ENCODE results near the gene CHST11.
"Not testable (repeated sequence)": the region's sequence is repeated elsewhere in the genome, so short reads cannot be mapped to it uniquely, and the experiment has no call there.

Gene CHST11

DNA sequence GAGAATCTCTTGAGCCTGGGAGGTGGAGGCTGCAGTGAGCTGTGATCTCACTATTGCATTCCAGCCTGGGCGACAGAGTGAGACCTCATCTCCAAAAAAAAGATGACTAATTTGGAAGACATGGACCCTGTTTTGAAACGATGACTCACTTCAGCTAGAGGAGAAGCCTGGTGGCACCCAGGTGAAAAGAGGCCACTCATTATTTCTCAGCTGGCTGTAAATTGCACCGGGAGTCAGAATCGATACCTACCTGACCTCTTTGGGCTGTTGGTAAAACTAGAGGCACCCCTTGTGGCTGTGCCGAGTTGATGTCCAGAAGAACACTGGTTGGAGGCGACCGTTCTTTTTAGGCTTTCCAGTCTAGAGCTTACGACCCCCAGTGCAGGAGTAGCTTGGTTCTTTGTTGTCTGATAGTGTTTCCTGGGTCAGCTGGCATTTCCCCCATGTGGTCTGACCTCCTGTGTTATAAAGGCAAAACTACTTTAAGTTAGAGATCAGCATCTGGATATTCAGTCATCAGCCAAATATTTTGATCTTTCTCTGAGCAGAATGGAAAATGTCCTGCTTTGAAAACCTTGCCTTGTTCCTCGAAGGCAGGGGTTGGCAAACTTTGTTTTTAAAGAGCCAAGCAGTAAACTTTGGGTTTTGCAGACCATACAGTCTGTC, 93.2 kb downstream of the CHST11 start:
- no peaks in the 10 kb centered on the region for H3K27me3 Mint-ChIP-seq
- peaks cover 10% of the 10 kb centered on the region for H3K9me3 Mint-ChIP-seq
- ATAC-seq: no peak
- no peak overlapping the region for H3K4me3 Mint-ChIP-seq
- H3K4me1 Mint-ChIP-seq: peaks cover 81% of the 10 kb centered on the region
- peaks cover 50% of the 10 kb centered on the region for H3K36me3 Mint-ChIP-seq
- H3K27ac Mint-ChIP-seq: peak overlapping the region; percentile 15

DNA sequence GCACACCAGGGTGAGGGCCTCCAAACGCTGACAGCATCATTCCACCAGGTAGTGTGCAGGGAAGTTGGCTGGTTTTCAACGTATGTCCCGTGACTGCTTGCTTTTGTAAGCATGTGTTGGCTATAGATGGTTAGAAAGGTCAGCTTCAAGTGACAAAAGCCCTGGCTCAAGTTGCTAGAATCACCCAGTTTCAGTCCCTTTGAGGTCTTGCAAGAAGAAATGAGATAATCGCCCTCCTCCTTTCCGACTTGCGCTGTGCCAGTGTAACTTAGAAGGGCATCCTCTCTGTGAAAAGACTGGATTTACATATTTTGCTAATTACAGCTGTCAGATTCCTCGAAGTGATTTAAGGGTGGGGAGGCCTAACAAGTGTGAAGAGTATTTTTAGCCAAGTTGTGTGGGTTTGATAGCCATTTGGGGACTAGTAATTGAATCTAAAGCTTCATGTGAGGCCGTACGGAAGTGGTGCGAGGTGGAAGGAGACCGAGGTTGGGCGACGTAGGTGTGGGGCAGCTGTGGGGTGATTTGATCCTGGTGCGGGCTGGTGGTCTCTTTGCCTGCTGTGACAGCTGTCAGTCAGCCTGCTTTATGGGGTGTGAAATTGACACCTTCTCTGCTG, 94.7 kb downstream of the CHST11 start:
- H3K4me1 Mint-ChIP-seq: peaks cover 82% of the 10 kb centered on the region
- H3K27me3 Mint-ChIP-seq: no peaks in the 10 kb centered on the region
- no peak overlapping the region for H3K4me3 Mint-ChIP-seq
- H3K27ac Mint-ChIP-seq: peak overlapping the region; percentile 50
- peaks cover 10% of the 10 kb centered on the region for H3K9me3 Mint-ChIP-seq
- ATAC-seq: no peak
- H3K36me3 Mint-ChIP-seq: peaks cover 48% of the 10 kb centered on the region

DNA sequence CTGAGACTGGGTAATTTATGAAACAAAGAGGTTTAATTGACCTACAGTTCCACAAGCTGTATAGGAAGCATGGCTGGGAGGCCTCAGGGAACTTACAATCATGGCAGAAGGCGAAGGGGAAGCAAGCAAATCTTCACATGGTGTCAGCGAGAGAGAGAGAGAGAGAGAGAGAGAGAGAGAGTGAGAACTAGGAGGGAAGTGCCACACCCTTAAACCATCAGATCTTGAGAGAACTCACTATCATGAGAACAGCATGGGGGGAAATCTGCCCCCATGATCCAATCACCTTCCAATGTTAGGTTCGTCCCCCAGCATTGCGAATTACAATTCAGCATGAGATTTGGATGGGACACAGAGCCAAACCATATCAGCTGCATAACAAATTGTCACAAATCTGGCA, 96.7 kb downstream of the CHST11 start:
- Mint-ChIP-seq H3K9me3 (peaks cover 10% of the 10 kb centered on the region), H3K4me3 (no peak overlapping the region), H3K36me3 (peaks cover 65% of the 10 kb centered on the region), H3K27ac (no peak overlapping the region), H3K27me3 (no peaks in the 10 kb centered on the region), H3K4me1 (peaks cover 80% of the 10 kb centered on the region)
- ATAC-seq: no peak

DNA sequence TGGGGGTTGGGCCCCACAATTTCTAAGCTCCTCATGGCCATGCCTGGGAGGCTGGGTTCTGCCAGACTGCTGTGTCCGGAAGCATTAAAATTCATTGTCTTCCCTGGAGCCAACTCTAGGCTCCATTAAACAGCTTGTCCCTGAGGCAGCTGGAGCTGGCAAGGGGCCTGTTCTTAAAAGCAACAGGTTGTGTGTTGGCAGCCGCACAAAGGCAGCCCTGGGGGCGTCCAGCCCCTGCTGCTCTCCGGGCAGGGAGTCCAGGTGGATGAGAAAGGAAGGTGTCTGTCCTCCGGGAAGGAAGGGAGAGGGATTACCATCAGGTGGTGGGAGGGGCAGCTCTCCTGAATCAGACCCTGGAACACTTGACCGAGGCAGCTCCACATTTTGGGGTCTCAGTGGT, 98.9 kb downstream of the CHST11 start:
- Mint-ChIP-seq H3K27ac (peak overlapping the region; percentile 52), H3K4me3 (no peak overlapping the region), H3K36me3 (peaks cover 63% of the 10 kb centered on the region), H3K27me3 (no peaks in the 10 kb centered on the region), H3K9me3 (peaks cover 10% of the 10 kb centered on the region), H3K4me1 (peaks cover 73% of the 10 kb centered on the region)
- no peak for ATAC-seq

DNA sequence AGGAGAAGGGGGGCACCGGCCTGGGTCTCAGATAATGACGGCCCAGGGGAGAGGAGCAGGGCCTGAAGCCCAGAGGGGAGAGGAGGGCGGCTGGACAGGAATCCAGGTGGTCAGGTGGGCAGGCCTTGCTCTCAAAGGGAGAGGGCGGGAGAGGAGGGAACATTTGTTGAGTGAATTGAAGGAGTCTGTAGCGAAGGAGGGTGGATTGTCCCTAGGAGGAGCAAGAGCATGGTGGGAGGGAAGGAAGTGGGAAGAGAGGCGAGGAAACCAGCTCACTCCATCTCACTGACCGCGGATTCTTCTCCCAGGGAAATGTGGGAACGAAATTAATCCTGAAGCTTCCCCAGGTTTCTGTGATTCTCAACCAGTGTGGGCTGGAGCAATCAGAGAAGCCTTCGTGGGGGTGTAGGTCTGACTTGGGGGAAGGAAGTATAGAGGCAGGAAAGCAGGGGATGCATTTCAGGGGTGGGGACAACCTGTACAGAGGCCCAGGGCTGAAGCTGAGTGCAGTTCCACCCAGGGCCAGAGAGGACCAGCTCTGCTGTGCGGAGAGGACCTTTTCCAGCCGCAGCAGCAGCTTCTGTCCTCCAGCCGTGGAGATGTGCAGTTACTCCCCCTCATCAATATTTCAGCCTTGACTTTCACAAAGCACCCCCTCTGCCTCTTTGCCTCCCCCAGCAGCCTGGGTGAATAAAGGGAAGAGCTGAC, 100.9 kb downstream of the CHST11 start:
- Mint-ChIP-seq H3K4me1 (peaks cover 73% of the 10 kb centered on the region), H3K4me3 (no peak overlapping the region), H3K36me3 (peaks cover 51% of the 10 kb centered on the region), H3K9me3 (peaks cover 8% of the 10 kb centered on the region), H3K27ac (peak overlapping the region; percentile 31), H3K27me3 (no peaks in the 10 kb centered on the region)
- ATAC-seq: no peak

DNA sequence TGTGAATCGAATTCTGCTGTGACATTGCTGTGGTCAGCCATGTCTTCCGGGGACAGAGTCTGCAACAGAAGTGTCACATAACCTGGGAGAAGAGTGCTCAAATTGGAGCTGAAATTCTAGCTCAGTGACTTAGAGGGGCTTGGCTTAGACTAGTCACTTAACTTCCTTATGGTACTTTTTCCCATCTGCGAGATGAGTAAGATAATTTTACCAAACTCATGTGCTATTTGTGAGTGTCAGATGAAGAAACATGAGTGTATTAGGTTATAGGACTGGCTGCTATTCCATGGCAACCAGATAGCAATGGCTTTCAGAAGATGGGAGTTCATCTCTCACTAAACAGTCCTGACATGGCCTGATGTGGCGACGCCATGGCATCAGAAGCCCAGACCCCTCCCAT, 104.1 kb downstream of the CHST11 start:
- Mint-ChIP-seq H3K4me1 (peaks cover 58% of the 10 kb centered on the region), H3K27me3 (no peaks in the 10 kb centered on the region), H3K4me3 (no peak overlapping the region), H3K36me3 (peaks cover 65% of the 10 kb centered on the region), H3K27ac (peak overlapping the region; percentile 6), H3K9me3 (peaks cover 8% of the 10 kb centered on the region)
- ATAC-seq: no peak

DNA sequence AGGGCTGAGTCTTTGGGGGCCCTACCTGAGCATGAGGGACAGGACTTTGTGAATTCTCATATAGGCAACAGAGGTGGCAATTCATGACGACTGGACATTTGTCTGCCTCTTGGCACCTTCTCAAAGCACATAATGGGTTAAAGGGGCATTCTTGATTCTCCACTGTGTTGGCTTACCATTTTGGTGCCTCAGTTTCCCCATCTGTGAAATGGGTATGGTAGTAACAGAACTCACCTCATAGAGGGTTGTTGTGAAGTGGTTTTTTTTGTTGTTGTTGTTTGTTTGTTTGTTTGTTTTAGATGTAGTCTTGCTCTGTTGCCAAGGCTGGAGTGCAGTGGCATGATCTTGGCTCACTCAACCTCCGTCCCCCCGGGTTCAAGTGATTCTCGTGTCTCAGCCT, 106.0 kb downstream of the CHST11 start:
- Mint-ChIP-seq H3K4me3 (no peak overlapping the region), H3K4me1 (peaks cover 60% of the 10 kb centered on the region), H3K36me3 (peaks cover 66% of the 10 kb centered on the region), H3K27ac (no peak overlapping the region), H3K27me3 (no peaks in the 10 kb centered on the region), H3K9me3 (peaks cover 11% of the 10 kb centered on the region)
- no peak for ATAC-seq

DNA sequence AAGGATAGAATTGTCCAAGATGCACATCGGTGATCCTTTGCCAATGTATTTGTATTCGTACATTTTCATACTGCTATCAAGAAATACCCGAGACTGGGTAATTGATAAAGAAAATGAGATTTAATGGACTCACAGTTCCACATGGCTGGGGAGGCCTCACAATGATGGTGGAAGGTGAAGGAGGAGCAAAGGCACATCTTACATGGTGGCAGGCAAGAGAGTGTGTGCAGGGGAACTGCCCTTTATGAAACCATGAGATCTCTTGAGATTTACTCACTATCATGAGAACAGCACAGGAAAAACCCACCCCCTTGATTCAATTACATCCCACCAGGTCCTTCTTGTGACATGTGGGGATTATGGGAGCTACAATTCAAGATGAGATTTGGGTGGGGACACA, 107.9 kb downstream of the CHST11 start:
- Mint-ChIP-seq H3K4me1 (peaks cover 75% of the 10 kb centered on the region), H3K36me3 (peaks cover 62% of the 10 kb centered on the region), H3K9me3 (peaks cover 11% of the 10 kb centered on the region)
- not testable (repeated sequence) for H3K4me3 Mint-ChIP-seq, H3K27me3 Mint-ChIP-seq, H3K27ac Mint-ChIP-seq, ATAC-seq

DNA sequence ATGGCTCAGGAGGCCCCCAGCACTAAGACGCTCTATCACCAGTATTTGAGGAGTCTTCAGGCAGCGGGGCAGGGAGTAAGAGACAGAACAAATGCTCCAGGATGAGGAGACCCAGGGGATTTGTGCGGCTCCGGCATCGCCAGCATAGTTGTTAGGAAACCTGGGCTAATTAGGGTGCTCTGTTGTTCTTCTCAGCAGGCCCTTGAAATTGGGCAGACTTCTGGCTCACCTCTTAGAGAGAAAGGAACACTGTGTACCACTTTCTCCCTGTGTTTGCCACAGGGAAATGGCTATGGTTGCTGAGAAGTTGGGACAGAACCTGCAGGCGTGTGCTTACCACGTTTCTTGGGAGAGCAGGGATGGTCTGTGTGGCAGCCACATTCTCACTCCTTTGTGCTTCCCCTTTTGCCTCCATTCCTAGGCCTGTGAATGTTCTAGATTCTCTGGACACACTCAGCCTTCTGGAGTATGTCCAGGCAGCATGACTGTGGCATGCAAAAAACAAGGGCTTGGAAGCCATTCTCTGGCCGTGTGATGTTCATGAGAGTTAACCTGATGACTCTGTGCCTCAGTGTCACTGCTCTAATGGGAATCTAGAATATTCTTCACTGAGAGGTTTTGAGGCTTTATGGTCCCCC, 109.0 kb downstream of the CHST11 start:
- H3K9me3 Mint-ChIP-seq: peaks cover 11% of the 10 kb centered on the region

DNA sequence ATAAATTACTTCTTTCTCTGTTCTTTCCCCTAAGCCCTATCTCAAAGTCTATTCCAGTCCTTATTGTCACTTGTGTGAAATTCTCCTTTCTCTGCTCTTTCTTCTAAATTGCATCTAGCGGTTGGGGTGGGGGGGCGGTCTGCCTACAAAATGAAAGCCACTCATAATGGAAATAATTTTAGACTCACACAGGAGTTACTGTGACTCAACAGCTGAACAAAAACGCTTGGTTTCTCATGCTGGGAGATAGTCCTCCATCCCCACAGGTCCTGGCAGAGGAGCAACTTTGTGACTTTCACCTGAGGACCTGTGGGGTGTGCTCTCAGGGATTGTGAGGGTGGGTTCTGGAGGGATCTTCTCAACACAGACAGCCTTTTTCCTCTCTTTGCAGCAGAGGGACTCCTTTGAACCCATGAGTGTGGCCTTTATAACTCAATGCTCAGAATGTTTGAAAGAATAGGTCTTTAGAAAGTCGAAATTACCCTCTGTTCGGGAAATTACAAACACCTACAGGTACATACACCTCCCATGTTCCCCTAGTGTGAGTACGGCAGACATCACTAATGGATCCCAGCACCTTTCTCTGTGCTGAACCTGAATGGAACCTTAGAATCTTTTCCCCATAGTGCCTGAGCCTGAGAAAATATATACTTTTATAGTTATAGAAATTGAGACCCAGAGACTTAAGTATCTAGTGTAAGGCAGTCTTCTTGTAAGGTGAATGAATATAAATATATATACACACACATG, 109.7 kb downstream of the CHST11 start:
- ATAC-seq: no peak
- Mint-ChIP-seq H3K27me3 (no peaks in the 10 kb centered on the region), H3K9me3 (peaks cover 11% of the 10 kb centered on the region), H3K4me1 (peaks cover 75% of the 10 kb centered on the region), H3K27ac (peak overlapping the region; percentile 37), H3K36me3 (peaks cover 49% of the 10 kb centered on the region), H3K4me3 (no peak overlapping the region)

More for the DNA sequence above, 109.0 kb downstream of the CHST11 start:
- no peak for ATAC-seq
- Mint-ChIP-seq H3K4me1 (peaks cover 75% of the 10 kb centered on the region), H3K4me3 (no peak overlapping the region), H3K27ac (peak overlapping the region; percentile 37), H3K27me3 (no peaks in the 10 kb centered on the region), H3K36me3 (peaks cover 51% of the 10 kb centered on the region)

DNA sequence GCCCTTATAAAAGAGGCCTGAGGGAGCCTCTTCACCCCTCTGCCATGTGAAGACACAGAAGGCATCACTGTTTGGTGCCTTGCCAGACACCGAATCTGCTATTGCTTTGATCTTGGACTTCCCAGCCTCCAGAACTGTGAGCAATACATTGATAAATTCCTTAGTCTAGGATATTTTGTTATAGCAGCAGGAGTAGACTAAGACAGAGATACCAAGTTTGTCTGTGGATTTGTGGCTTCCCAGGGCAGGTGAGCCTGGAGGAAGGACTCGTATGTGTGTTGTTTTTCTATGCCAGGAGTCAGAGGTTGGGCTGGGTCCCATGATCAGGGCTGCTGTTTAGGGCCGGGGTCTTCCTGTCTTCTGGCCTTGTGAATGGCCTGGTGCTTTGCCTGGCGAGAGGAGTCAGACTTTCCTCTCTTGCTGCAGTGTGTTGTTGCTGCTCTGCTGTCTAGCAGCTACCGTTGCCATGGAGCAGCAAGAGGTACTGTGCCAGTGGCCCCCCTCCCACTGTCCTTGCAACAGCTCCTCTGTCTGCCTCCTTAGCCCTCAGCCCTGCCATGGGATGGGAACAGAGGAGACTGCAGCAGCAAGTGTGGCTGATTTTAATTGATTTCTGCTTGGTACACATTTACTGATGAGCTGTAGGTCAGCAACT, 111.2 kb downstream of the CHST11 start:
- Mint-ChIP-seq H3K4me1 (peaks cover 79% of the 10 kb centered on the region), H3K27ac (peak overlapping the region; percentile 42), H3K4me3 (no peak overlapping the region), H3K9me3 (peaks cover 11% of the 10 kb centered on the region), H3K27me3 (no peaks in the 10 kb centered on the region), H3K36me3 (peaks cover 54% of the 10 kb centered on the region)
- no peak for ATAC-seq

DNA sequence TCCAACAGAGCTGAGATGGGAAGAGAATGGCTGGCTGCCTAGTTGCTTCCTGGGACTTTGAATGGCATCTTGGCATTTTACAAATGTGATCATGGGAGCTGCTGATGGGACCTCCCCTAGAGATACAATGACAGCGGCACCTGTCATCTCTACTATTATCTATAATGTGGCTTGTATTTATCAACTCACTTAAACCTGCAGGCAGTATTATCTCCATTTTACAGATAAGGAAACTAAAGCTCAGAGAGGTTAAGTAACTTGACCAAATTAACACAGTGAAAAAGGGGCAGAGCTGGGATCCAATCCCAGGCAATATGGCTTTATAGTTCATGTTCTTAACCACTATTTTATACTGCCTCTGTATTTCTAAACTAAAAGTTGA, 111.7 kb downstream of the CHST11 start:
- no peak for ATAC-seq
- Mint-ChIP-seq H3K4me1 (peaks cover 74% of the 10 kb centered on the region), H3K27ac (peak overlapping the region; percentile 76), H3K4me3 (no peak overlapping the region), H3K9me3 (peaks cover 9% of the 10 kb centered on the region), H3K27me3 (no peaks in the 10 kb centered on the region), H3K36me3 (peaks cover 50% of the 10 kb centered on the region)

DNA sequence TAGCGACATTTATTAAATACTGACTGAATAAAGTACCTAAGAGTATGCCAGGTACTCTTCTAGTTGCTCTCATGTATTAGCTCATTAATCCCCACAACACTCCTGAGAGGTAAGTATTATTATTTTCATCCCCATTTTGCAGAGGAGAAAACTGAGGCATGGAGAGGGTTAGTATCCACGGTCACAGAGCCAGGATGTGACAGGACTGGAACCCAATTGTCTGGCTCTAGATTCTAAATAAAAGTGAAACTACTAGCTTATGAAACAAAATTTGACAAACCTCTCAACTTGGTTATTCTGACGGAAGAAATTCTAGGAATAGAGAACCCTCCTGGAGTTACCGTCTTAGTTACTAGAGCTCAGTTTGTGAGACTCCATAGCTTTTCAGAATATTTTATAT, 112.2 kb downstream of the CHST11 start:
- ATAC-seq: no peak
- Mint-ChIP-seq H3K4me3 (no peak overlapping the region), H3K27me3 (no peaks in the 10 kb centered on the region), H3K4me1 (peaks cover 70% of the 10 kb centered on the region), H3K27ac (peak overlapping the region; percentile 76), H3K36me3 (peaks cover 50% of the 10 kb centered on the region), H3K9me3 (peaks cover 6% of the 10 kb centered on the region)

DNA sequence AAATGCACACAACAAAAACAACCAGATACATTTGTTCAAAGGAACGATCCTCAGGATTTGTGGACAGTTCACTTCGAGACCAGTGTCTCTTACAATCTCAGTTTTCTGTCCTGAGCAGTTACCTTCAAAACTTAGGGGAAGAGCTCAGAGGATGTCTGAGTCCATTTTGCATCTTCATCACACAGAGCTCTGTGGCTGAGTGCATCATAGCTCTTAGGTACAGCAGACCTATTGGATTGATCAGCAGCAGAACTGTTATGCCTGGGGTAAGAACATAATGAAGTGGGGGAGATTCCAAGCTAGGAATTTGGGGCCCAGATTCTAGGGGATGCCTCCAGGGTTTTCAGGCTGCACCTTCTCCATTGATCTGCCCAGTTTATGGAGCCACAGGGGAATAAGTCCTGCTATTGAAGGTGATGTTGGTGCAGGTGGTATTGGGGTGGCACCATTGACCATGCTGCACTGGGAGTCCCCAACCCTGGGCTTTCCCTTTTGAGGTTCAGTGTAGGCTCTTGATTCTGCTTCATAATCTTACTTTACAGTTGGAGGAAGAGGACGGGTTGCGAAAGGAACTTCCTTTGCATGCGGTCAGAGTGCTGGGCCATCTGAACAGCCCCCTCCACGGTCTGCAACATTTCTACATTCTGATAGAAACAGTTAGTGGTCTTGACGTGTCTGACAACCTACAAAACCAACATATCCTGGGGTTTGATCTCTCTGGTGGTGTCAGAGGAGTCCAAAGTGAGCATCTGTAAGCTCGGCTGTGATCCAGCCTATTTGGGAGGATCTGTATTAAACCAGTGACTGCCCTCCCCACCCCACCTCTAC, 112.8 kb downstream of the CHST11 start:
- peak overlapping the region; percentile 50 for H3K4me3 Mint-ChIP-seq
- no peaks in the 10 kb centered on the region for H3K27me3 Mint-ChIP-seq
- peak; percentile 91 for ATAC-seq
- H3K27ac Mint-ChIP-seq: peak overlapping the region; percentile 76
- H3K36me3 Mint-ChIP-seq: peaks cover 44% of the 10 kb centered on the region
- peaks cover 69% of the 10 kb centered on the region for H3K4me1 Mint-ChIP-seq
- H3K9me3 Mint-ChIP-seq: peaks cover 5% of the 10 kb centered on the region
